Central memory CD8-positive, alpha-beta T cell (primary cell): Measurements from ENCODE around the gene S100PBP.

Experiments used
- ATAC-seq: fragments of 150-1000 bp; cut with Tn5 transposase; replicated peaks from 2 replicates; pipeline ENCODE4 v1.10.0; 2022; ENCODE audit warnings: mild to moderate bottlenecking, moderate FRiP score, moderate number of reproducible peaks; ENCODE audit not compliant: poor library complexity, severe bottlenecking; ENCODE audit errors: extremely low read depth
- DNase-seq, 2 donors: peaks; one replicate each; pipeline ENCODE4 v3.0.0; 2021; ENCODE audit warnings: low spot score in 2 of 2
- H3K27ac Mint-ChIP-seq: one replicate; pipeline ENCODE4 v1.8.0; 2022; ENCODE audit warnings: low read depth, mild to moderate bottlenecking, moderate library complexity, mixed read lengths
- H3K27me3 Mint-ChIP-seq: one replicate; pipeline ENCODE4 v1.8.0; 2022; ENCODE audit warnings: mixed read lengths
- H3K36me3 Mint-ChIP-seq: one replicate; pipeline ENCODE4 v1.8.0; 2022; ENCODE audit warnings: mild to moderate bottlenecking, moderate library complexity, mixed read lengths; ENCODE audit not compliant: insufficient read depth
- H3K4me1 Mint-ChIP-seq: one replicate; pipeline ENCODE4 v1.8.0; 2022; ENCODE audit warnings: mixed read lengths
- H3K4me3 Mint-ChIP-seq: one replicate; pipeline ENCODE4 v1.8.0; 2022; ENCODE audit warnings: mild to moderate bottlenecking, moderate library complexity, mixed read lengths
- H3K9me3 Mint-ChIP-seq: one replicate; pipeline ENCODE4 v1.8.0; 2022; ENCODE audit warnings: mixed read lengths

Gene S100PBP

DNA sequence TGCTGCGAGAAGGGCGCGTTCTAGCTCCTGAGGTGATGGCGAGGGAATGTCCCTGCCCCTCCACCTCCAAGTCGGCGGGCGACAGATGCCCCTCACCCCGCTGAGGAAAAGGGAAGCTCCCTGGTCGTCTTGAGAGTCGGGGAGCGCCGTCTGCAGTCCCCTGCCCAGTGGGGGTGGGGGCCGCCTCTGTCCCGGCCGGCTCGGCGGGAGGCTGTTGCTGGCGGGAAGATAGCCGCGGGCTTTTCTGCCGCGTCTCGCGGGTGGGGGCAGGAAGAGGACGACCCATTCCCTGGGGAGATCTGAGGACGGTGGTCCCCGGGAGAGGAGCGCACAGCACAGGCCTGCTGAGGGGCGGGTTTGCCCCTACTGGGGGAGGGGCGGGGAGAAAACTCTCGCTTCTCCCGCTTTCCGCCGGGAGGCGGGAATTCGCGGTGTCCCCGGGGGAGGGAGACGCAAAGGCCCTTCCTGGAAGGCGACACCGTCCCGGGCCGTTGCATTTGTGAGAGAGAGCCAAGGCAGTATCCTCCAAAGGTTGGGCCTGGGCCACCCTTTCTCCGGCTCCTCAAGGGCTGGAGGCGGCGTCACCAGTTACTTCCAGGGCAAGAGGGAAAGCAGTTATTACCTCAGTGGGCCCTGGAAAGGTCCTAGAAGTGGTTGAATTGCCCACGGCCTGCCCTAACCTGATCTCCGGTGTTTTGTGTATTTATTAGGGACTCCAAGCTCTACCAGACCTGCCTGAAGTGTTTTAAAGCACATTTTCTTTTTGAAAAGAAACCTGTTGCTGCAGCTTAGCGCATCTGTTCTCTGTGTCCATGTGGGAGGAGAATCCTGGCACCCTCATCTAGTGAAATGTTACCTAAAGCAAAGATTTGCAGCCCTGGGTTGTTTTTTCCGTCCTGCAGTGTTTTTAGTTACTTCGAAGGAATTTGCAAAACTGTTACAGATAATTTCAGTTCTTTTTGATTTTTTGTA lies 648 bp downstream of the S100PBP start:
- H3K4me3 Mint-ChIP-seq: peak overlapping the region; percentile 90
- H3K9me3 Mint-ChIP-seq: no peaks in the 10 kb centered on the region
- peaks cover 16% of the 10 kb centered on the region for H3K36me3 Mint-ChIP-seq

DNA sequence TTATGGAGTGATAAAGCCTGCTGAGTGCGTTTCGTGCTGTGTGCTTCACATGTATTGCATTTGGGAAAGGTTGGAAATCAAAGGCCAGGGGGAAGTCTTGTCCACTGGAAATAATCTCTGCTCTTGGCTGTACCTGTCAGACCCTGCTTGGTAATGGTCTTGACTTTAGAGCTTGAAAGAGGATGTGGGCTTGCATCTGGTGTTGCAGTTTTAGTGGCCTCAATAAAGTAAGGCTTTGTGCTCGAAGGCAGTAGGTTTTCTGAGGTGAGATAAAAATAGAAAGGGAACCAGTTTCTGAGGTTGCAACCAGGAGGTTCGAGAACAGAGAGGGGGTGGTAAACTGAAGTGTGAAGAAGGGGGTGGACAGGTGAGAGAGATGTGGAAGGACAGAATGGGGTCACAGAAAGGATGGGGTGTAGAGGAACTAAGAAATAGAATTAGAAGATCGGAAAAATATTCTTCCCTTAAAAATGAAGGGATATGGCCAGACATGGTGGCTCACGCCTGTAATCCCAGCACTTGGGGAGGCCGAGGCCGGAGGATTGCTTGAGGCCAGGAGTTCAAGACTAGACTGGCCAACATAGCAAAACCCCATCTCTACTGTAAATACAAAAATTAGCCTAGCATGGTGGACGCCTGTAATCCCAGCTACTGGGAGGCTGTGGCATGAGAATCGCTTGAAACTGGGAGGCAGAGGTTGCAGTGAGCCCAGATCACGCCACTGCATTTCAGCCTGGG lies 1.5 kb downstream of the S100PBP start:
- H3K27me3 Mint-ChIP-seq: no peaks in the 10 kb centered on the region
- ATAC-seq (peak; percentile 11), DNase-seq (peak in 1 of 2 donors; percentile 22)

More for the DNA sequence above, 648 bp downstream of the S100PBP start:
- no peak for DNase-seq
- peaks cover 43% of the 10 kb centered on the region for H3K4me1 Mint-ChIP-seq
- peak overlapping the region; percentile 89 for H3K27ac Mint-ChIP-seq
- H3K27me3 Mint-ChIP-seq: no peaks in the 10 kb centered on the region
- peak; percentile 1 for ATAC-seq

DNA sequence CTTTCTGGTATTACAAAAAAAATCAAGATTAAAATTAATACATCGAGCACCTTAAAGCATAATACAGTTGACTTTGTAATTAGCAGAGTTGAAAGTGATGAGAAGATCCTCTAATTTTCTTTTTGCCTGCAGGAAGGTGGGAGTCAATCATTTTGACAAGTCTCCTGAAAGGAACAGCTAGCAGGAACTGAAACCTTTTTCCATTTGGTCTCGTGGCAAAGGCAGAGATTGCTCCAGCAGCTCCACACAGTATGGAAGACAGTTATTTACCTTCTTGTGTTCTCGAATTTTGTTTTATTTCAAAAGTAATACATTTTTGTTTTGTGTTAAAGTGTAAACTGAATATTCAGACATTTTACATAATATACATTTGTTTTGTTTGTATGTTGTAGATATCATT lies 7.7 kb downstream of the S100PBP start:
- Mint-ChIP-seq H3K4me1 (peaks cover 18% of the 10 kb centered on the region), H3K27me3 (no peaks in the 10 kb centered on the region), H3K27ac (no peak overlapping the region), H3K4me3 (no peak overlapping the region), H3K36me3 (peaks cover 42% of the 10 kb centered on the region), H3K9me3 (no peaks in the 10 kb centered on the region)
- ATAC-seq: no peak
- DNase-seq: no peak

More for the DNA sequence above, 1.5 kb downstream of the S100PBP start:
- Mint-ChIP-seq H3K9me3 (no peaks in the 10 kb centered on the region), H3K36me3 (peaks cover 10% of the 10 kb centered on the region), H3K4me3 (peak overlapping the region; percentile 90), H3K27ac (peak overlapping the region; percentile 58), H3K4me1 (peaks cover 35% of the 10 kb centered on the region)

DNA sequence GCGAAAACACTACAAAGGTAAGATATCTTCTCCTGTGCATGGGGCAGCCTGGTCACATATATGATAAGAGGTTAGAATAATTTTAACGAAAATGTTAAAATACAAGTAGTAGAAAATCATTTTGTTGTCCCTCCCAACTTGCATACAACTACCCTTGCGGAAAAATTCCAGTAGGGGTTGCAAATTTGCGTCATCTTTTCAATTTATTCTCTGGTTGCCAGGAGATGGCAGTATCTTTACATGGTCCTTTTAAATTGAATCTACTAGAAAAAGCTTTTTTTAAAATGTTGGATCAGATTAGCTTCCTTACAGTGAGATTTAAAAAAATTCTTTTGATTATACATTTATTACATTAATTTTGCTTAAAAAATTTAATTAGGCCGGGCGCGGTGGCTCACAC lies 10.9 kb downstream of the S100PBP start:
- Mint-ChIP-seq H3K4me3 (no peak overlapping the region), H3K27ac (no peak overlapping the region), H3K27me3 (no peaks in the 10 kb centered on the region), H3K36me3 (peaks cover 70% of the 10 kb centered on the region), H3K9me3 (no peaks in the 10 kb centered on the region), H3K4me1 (peaks cover 23% of the 10 kb centered on the region)
- DNase-seq (no peak), ATAC-seq (no peak)

DNA sequence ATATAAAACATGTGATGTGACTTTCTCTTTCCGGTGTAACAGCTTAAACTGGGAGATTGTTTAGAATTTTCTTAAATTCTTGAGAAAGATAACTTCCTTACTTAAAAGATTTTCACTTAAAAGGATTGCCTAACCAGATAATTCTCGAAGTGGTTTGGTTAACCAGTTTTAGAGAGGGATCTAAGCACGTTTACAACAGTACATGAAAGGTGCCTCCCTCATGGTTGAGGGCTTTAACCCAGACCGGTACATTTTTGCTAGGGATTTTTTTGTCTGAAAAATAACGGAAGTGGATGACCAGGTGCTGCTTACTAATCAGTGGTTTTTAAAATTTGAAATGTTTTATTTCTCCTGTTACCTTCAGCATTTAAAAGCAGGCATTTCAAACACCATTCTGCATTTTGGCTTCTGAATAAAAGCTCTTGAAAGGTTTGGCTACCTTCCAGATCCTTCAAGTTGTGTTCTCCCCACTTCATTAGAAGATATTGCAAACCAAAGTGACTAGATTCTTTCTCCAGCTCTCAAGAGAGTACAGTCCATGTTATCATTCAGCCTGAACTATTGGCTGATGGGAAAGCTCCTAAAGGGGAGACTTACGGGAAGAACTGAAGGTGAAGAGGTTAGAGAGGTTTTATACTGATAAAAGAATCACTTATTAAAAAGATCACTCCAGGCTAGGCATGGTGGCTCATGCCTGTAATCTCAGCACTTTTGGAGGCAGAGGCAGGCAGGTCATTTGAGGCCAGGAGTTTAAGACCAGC lies 12.8 kb downstream of the S100PBP start:
- Mint-ChIP-seq H3K27ac (no peak overlapping the region), H3K4me1 (peaks cover 29% of the 10 kb centered on the region), H3K27me3 (no peaks in the 10 kb centered on the region), H3K4me3 (no peak overlapping the region), H3K9me3 (no peaks in the 10 kb centered on the region), H3K36me3 (peaks cover 78% of the 10 kb centered on the region)
- no peak for ATAC-seq
- no peak for DNase-seq

DNA sequence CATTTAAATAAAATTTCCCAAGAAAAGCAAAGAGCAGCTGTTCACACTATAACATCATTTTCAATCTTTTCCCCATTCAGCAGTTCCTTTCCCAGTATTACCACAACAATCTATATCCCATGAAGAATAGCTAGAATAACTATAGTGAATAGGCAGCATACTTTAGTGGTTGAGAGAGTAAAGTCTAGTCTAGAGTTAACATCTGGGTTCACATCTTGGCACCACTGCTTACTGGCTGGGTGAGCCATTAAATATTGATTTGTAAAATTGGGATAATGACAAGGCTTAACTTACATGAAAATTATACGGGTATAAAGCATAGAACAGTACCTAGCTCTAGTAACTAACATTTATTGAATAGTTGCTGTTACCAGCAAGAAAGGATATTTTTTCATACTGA lies 14.4 kb downstream of the S100PBP start:
- no peaks in the 10 kb centered on the region for H3K27me3 Mint-ChIP-seq
- peak overlapping the region; percentile 50 for H3K27ac Mint-ChIP-seq
- H3K9me3 Mint-ChIP-seq: no peaks in the 10 kb centered on the region
- peaks cover 25% of the 10 kb centered on the region for H3K4me1 Mint-ChIP-seq
- H3K36me3 Mint-ChIP-seq: peaks cover 71% of the 10 kb centered on the region
- DNase-seq: no peak
- ATAC-seq: no peak
- no peak overlapping the region for H3K4me3 Mint-ChIP-seq

DNA sequence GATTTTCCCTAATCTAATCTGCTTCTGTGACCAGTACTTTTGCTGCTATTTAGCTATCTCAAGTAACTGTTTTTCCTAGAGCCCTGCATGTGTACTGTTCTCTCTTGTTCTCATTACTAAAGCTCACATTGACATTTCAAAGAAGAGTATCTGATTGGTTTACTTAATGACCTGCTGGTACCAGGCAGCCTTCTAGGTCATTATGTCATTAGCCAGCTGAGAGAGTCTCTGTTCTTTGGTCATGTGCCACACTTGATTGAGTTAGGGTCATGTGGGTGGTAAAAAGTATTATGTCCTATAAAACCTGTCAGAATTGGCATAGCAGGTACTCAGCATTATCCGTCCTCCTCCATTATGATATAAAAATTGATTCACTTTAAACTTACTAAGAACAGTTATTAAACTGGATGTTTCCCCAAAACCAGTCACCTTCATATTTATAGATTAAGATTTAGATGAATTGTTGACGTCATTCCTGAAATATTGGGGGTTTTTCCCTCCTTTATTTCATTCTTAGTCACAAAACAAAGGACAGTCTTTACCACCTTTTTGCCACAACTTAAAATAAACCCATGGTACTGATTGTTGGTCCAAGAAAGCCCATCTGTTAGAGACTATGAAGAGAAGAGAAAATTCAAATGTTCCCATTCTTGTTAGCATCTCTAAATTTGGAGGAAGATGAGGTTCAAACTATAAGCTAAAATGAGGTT lies 31.1 kb downstream of the S100PBP start:
- ATAC-seq (no peak), DNase-seq (no peak)
- Mint-ChIP-seq H3K9me3 (no peaks in the 10 kb centered on the region), H3K27me3 (no peaks in the 10 kb centered on the region), H3K4me1 (no peaks in the 10 kb centered on the region), H3K36me3 (peaks cover 34% of the 10 kb centered on the region), H3K27ac (no peak overlapping the region), H3K4me3 (no peak overlapping the region)

DNA sequence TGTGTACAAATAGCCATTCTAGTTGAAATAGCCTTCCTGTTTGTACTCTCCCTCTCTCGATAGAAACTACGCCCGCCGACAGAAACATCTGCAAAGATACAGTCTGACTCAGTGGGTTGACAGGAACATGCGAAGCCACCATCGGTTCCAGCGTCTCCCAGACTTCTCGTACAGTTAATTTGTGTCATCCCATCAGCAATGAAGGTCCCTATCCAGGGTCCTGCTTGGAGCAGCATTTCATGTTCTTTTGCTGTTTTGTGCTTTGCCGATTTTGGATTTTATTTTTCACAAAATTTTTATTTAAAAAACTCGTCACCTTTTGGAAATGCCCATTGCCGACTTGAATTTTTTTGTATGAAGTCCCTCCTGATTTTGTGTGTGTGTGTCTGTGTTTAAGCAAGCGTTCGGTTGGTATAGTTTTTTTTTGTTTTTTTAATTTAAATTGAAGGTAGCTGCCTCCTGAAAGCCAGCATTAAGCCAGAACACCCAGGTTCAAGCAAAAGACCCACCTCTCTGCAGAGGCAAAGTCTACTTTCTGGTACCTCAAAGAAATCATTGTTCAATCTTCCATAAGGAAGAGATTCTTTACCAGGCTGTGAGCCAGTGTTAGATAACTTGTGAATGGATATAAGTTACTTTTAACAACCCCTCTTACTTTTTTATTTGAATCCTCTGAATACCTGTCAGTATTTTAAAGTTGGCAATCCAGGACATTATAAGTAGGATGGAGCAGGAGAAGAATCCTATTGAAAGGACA lies 38.6 kb downstream of the S100PBP start:
- DNase-seq: no peak
- Mint-ChIP-seq H3K4me3 (no peak overlapping the region), H3K27ac (no peak overlapping the region), H3K27me3 (no peaks in the 10 kb centered on the region), H3K36me3 (peaks cover 55% of the 10 kb centered on the region), H3K9me3 (no peaks in the 10 kb centered on the region), H3K4me1 (peaks cover 6% of the 10 kb centered on the region)
- ATAC-seq: no peak

DNA sequence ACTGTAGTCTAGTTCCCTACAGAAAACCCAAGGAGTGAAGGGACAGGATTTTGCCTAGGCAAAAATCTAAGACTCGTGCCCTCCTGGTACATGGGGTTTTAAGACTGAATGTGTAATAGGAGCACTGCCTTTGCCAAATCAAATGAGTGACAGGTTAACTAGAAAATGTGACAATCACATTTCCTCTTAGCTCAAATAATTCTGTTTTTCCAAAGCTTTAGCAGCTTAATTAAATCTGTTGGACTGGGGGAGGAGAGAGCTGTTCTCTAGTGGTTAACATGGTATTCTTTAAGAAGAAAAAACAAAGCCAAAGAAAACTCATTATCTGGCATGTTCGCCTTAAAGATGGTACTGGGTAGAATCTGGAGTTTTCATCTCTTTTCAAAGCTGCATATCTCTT lies 40.7 kb downstream of the S100PBP start:
- Mint-ChIP-seq H3K27me3 (no peaks in the 10 kb centered on the region), H3K9me3 (no peaks in the 10 kb centered on the region), H3K4me1 (peaks cover 6% of the 10 kb centered on the region), H3K4me3 (no peak overlapping the region), H3K36me3 (peaks cover 51% of the 10 kb centered on the region), H3K27ac (no peak overlapping the region)
- ATAC-seq (no peak), DNase-seq (no peak)

DNA sequence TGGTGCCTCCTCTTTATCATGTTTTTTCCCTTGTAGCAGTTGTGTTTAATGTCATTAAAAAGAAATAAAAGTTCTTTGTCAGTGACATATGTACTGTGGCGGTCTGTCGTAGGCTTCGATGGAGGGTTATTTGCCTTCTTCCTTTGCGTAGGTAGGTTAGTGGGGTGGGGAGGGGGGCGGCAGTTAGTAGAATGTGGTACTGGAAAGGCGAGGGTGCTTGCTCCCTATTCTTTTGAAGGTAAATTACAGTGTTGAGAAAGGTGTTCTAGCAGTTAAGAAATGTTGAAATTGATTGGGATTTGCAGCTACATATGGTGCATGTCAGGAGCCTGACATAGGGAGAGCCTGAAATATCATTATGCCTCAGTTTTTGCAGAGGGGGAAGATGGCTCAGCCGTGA lies 41.3 kb downstream of the S100PBP start:
- peaks cover 45% of the 10 kb centered on the region for H3K36me3 Mint-ChIP-seq
- peaks cover 6% of the 10 kb centered on the region for H3K4me1 Mint-ChIP-seq
- no peaks in the 10 kb centered on the region for H3K9me3 Mint-ChIP-seq
- DNase-seq: no peak
- no peak overlapping the region for H3K4me3 Mint-ChIP-seq
- no peaks in the 10 kb centered on the region for H3K27me3 Mint-ChIP-seq
- peak overlapping the region; percentile 32 for H3K27ac Mint-ChIP-seq
- ATAC-seq: no peak

DNA sequence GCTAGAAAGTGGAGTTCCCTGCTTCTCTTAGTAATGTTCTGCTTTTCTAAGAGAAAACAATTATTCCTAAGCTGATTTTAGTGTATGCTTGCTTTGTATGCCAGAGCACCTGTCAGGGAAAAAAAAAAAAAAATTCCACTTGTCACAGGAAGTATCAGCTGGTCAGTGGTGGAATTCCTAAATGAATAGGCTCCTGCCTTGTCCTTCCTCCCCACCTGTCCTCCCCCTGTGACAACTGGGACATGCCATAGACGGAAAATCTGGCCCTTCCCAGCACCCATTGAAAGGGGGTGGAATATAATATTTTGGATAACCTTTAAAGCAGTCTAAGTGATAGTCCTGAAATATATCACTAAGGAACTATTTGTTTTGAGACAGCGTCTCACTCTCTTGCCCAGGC lies 42.5 kb downstream of the S100PBP start:
- no peak overlapping the region for H3K27ac Mint-ChIP-seq
- no peaks in the 10 kb centered on the region for H3K27me3 Mint-ChIP-seq
- peaks cover 10% of the 10 kb centered on the region for H3K4me1 Mint-ChIP-seq
- H3K36me3 Mint-ChIP-seq: peaks cover 36% of the 10 kb centered on the region
- no peak overlapping the region for H3K4me3 Mint-ChIP-seq
- no peaks in the 10 kb centered on the region for H3K9me3 Mint-ChIP-seq
- DNase-seq (no peak), ATAC-seq (no peak)
